Measurements from ENCODE around the gene FRMD4B. TPM values are rescaled to one million over a fixed set of nuclear protein-coding genes. Genes with fewer than 3 reads are reported as not detected.

The FRMD4B gene
- total and polyA plus RNA-seq, 9 donors = 4.2 to 42.0 (median 16.3) TPM

- Histone ChIP-seq H3K27ac (no peak overlapping the region), H3K4me1 (ENCODE audit: insufficient read depth) (no peaks in the 10 kb centered on the region), H3K27me3 (no peaks in the 10 kb centered on the region), H3K4me3 (no peak overlapping the region), H3K9me3 (no peaks in the 10 kb centered on the region), H3K36me3 (no peaks in the 10 kb centered on the region)
- 73 to 75% (median 74%) methylated on average over 4 of the region's 4 CpGs for WGBS, 3 donors
- intact Hi-C loops (cut with DNase I) = no loop called here
- no peak for TF ChIP-seq EP300 (IDR thresholded peaks at IDR 0.05)
- TF ChIP-seq POLR2A (IDR thresholded peaks at IDR 0.05) = no peak
- TF ChIP-seq CTCF (IDR thresholded peaks at IDR 0.05) = no peak
- no peak for DNase-seq
These were observed 32.8 kb downstream of the FRMD4B start for GRCh38 chr3:69353088-69353478.

- DNase-seq = no peak
- H3K4me1 ChIP-seq (ENCODE audit: insufficient read depth) = no peaks in the 10 kb centered on the region
- WGBS, 3 donors = 81 to 88% (median 84%) methylated on average over 6 of the region's 6 CpGs
- no peak overlapping the region for H3K27ac ChIP-seq
- no peak overlapping the region for H3K4me3 ChIP-seq
- H3K36me3 ChIP-seq = no peaks in the 10 kb centered on the region
- no peaks in the 10 kb centered on the region for H3K9me3 ChIP-seq
- intact Hi-C loops (cut with DNase I) = no loop called here
- TF ChIP-seq CTCF (IDR thresholded peaks at IDR 0.05) (no peak), EP300 (IDR thresholded peaks at IDR 0.05) (no peak), POLR2A (IDR thresholded peaks at IDR 0.05) (no peak)
- H3K27me3 ChIP-seq = no peaks in the 10 kb centered on the region
These were observed 33.4 kb downstream of the FRMD4B start for GRCh38 chr3:69352305-69353087.

GRCh38 chr3:69343875-69344274 is 42.0 kb downstream of the FRMD4B start:
- no peaks in the 10 kb centered on the region for H3K27me3 ChIP-seq
- no peak overlapping the region for H3K4me3 ChIP-seq
- H3K36me3 ChIP-seq = no peaks in the 10 kb centered on the region
- WGBS, 3 donors = 74 to 94% (median 91%) methylated on average over 4 of the region's 4 CpGs
- H3K27ac ChIP-seq = no peak overlapping the region
- H3K4me1 ChIP-seq (ENCODE audit: insufficient read depth) = no peaks in the 10 kb centered on the region
- DNase-seq = no peak
- intact Hi-C loops (cut with DNase I) = no loop called here
- no peak for TF ChIP-seq CTCF (IDR thresholded peaks at IDR 0.05)
- TF ChIP-seq POLR2A (IDR thresholded peaks at IDR 0.05) = no peak
- TF ChIP-seq EP300 (IDR thresholded peaks at IDR 0.05) = no peak
- no peaks in the 10 kb centered on the region for H3K9me3 ChIP-seq

GRCh38 chr3:69342074-69342473 is 43.8 kb downstream of the FRMD4B start:
- Histone ChIP-seq H3K4me1 (ENCODE audit: insufficient read depth) (no peaks in the 10 kb centered on the region), H3K27me3 (no peaks in the 10 kb centered on the region), H3K36me3 (no peaks in the 10 kb centered on the region), H3K9me3 (no peaks in the 10 kb centered on the region), H3K27ac (no peak overlapping the region), H3K4me3 (no peak overlapping the region)
- TF ChIP-seq POLR2A (IDR thresholded peaks at IDR 0.05) (no peak), CTCF (IDR thresholded peaks at IDR 0.05) (no peak), EP300 (IDR thresholded peaks at IDR 0.05) (no peak)
- DNase-seq = no peak
- intact Hi-C loops (cut with DNase I) = no loop called here

All from ovary (tissue), 9 donors.